Measurements from ENCODE around the gene HSD17B12.

The HSD17B12 gene

DNA sequence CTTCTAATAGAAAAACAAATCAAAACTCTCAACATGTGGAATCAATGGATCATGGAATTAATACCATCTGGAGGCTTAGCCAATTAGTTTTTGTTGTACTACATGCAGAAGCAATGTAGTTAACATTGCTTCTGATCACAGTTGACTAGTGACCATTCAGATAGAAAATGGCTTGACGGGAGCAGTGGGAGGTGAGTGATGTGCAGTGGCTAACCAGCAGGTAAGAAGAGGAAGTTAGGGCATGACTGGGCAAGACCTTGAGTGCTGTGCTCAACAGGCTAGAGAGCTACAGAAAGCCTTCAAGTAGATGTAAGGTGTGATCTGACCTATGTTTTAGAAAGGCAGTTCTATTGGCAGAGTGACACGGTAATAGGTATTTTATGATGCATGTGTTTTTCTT lies 139.4 kb downstream of the HSD17B12 start:
- Histone ChIP-seq H3K4me1 (no peaks in the 10 kb centered on the region), H3K9ac (no peak overlapping the region), H2AFZ (no peak overlapping the region), H3K4me3 (ENCODE audit: low read depth, low read length) (no peak overlapping the region), H3K27ac (no peak overlapping the region), H3K4me2 (ENCODE audit: low read length) (no peak overlapping the region), H3K27me3 (ENCODE audit: control insufficient read depth, insufficient read depth, low read length) (no peaks in the 10 kb centered on the region), H3K36me3 (ENCODE audit: control insufficient read depth, insufficient read depth, low read length) (no peaks in the 10 kb centered on the region), H3K79me2 (no peaks in the 10 kb centered on the region), H3K9me3 (ENCODE audit: control insufficient read depth, low read length) (no peaks in the 10 kb centered on the region)
- TF ChIP-seq, protein P1, sequence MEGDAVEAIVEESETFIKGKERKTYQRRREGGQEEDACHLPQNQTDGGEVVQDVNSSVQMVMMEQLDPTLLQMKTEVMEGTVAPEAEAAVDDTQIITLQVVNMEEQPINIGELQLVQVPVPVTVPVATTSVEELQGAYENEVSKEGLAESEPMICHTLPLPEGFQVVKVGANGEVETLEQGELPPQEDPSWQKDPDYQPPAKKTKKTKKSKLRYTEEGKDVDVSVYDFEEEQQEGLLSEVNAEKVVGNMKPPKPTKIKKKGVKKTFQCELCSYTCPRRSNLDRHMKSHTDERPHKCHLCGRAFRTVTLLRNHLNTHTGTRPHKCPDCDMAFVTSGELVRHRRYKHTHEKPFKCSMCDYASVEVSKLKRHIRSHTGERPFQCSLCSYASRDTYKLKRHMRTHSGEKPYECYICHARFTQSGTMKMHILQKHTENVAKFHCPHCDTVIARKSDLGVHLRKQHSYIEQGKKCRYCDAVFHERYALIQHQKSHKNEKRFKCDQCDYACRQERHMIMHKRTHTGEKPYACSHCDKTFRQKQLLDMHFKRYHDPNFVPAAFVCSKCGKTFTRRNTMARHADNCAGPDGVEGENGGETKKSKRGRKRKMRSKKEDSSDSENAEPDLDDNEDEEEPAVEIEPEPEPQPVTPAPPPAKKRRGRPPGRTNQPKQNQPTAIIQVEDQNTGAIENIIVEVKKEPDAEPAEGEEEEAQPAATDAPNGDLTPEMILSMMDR (IDR thresholded peaks at IDR 0.05), result no peak

DNA sequence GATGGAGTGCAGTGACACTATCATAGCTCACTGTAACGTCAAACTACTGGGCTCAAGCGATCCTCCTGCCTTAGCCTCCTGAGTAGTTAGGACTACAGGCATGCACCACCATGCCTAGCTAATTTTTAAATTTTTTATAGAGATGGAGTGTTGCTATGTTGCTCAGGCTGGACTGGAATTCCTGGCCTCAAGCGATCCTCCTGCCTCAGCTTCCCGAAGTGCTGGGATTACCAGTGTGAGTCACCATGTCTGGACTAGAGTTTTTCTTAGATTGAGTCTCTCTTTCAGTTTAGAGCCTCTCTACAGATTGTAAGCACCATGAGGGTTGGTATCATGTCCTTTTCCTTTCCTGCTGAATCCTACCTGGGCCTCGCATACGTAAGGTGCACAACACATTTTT lies 142.8 kb downstream of the HSD17B12 start:
- Histone ChIP-seq H3K4me1 (no peaks in the 10 kb centered on the region), H2AFZ (no peak overlapping the region), H3K9ac (no peak overlapping the region), H3K27me3 (ENCODE audit: control insufficient read depth, insufficient read depth, low read length) (no peaks in the 10 kb centered on the region), H3K4me2 (ENCODE audit: low read length) (no peak overlapping the region), H3K9me3 (ENCODE audit: control insufficient read depth, low read length) (no peaks in the 10 kb centered on the region), H3K27ac (no peak overlapping the region), H3K36me3 (ENCODE audit: control insufficient read depth, insufficient read depth, low read length) (no peaks in the 10 kb centered on the region), H3K4me3 (ENCODE audit: low read depth, low read length) (no peak overlapping the region), H3K79me2 (no peaks in the 10 kb centered on the region)
- TF ChIP-seq, protein P1 (IDR thresholded peaks at IDR 0.05), result no peak

DNA sequence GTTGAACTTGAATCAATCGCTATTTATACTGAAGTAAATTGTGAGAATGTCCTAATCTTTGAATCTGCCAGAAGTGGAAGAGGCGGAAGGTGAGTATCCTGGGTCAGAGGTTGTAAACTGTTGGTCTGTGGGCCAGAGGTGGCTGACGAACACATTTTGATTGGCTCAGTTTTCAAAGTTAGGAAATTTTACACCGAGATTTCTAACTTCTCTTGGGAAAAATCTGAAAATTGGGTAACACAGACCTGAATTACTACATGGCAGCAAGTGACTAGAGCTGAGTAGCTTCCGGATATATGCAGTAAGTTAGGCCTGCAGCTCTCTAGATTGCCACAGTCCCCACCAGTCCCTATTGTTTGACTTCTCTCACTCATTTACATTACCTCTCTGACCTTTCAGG lies 143.3 kb downstream of the HSD17B12 start:
- no peak overlapping the region for H3K9ac ChIP-seq

DNA sequence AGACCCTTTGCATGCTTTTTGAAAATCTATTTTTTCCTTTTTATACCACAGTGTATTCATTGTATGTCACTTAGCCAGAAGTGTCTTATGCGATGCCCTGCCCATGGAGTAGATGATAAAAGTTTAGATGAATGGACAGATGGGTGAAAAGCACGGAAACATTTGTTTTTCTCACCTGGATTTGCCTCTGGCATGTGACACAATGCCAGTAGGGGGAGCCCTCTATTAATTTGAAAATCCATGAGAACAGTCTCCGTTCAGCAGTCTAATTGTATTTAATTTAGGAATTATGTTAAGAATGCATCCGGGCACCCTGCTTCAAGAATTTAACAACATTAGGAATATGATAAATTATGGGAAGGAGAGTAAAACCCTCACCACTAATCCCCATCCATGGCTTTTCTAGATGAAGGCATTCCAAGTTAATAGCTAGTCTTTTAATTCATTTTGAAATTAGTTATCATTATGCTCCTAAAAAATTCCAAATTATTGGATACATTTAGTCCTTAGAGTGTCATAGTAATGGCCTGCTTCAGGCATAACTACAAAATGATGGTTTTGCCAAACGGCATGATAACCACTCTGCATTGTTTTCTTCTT lies 144.8 kb downstream of the HSD17B12 start:
- no peak overlapping the region for H3K9ac ChIP-seq
- no peak overlapping the region for H3K27ac ChIP-seq
- no peak overlapping the region for H3K4me3 ChIP-seq (ENCODE audit: low read depth, low read length)
- H3K9me3 ChIP-seq (ENCODE audit: control insufficient read depth, low read length), result no peaks in the 10 kb centered on the region
- H3K79me2 ChIP-seq, result no peaks in the 10 kb centered on the region
- TF ChIP-seq, protein P1 (IDR thresholded peaks at IDR 0.05), result peak; percentile 51
- H3K4me2 ChIP-seq (ENCODE audit: low read length), result no peak overlapping the region
- no peak overlapping the region for H2AFZ ChIP-seq
- no peaks in the 10 kb centered on the region for H3K36me3 ChIP-seq (ENCODE audit: control insufficient read depth, insufficient read depth, low read length)
- H3K27me3 ChIP-seq (ENCODE audit: control insufficient read depth, insufficient read depth, low read length), result no peaks in the 10 kb centered on the region
- H3K4me1 ChIP-seq, result no peaks in the 10 kb centered on the region

More for the DNA sequence above, 143.3 kb downstream of the HSD17B12 start:
- Histone ChIP-seq H3K27ac (no peak overlapping the region), H3K79me2 (no peaks in the 10 kb centered on the region), H3K9me3 (ENCODE audit: control insufficient read depth, low read length) (no peaks in the 10 kb centered on the region), H3K4me2 (ENCODE audit: low read length) (no peak overlapping the region), H3K36me3 (ENCODE audit: control insufficient read depth, insufficient read depth, low read length) (no peaks in the 10 kb centered on the region), H2AFZ (no peak overlapping the region), H3K27me3 (ENCODE audit: control insufficient read depth, insufficient read depth, low read length) (no peaks in the 10 kb centered on the region), H3K4me1 (no peaks in the 10 kb centered on the region), H3K4me3 (ENCODE audit: low read depth, low read length) (no peak overlapping the region)
- TF ChIP-seq, protein P1 (IDR thresholded peaks at IDR 0.05), result no peak

DNA sequence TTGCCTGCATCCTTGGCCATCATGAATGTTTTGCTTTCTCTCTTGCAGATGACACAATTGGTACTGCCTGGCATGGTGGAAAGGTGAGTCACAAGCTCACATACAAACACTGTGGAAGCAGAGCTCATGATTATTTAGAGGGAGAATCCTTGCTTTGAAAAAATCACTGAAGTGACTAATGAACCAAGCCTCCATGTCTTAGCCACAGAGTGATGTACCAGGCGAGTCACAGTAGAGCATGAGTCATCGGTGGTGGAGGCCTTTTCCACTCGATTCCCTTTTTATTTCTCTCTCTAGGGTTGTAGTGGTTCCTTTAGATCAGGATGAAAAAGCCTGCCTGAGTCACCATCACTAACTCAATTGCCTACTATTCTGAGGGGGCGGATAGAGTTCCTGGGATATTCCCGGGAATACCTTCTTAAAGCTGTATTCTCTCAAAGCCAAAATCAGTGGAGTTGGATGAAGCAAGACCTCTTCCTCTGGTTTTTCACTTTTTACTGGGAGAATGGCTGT lies 150.4 kb downstream of the HSD17B12 start:
- Histone ChIP-seq H3K27ac (no peak overlapping the region), H3K79me2 (no peaks in the 10 kb centered on the region), H3K4me3 (ENCODE audit: low read depth, low read length) (no peak overlapping the region), H3K36me3 (ENCODE audit: control insufficient read depth, insufficient read depth, low read length) (no peaks in the 10 kb centered on the region), H2AFZ (no peak overlapping the region), H3K4me2 (ENCODE audit: low read length) (no peak overlapping the region), H3K9me3 (ENCODE audit: control insufficient read depth, low read length) (no peaks in the 10 kb centered on the region), H3K9ac (no peak overlapping the region), H3K27me3 (ENCODE audit: control insufficient read depth, insufficient read depth, low read length) (no peaks in the 10 kb centered on the region), H3K4me1 (peaks cover 4% of the 10 kb centered on the region)
- TF ChIP-seq, protein P1 (IDR thresholded peaks at IDR 0.05), result no peak
